Measurements from ENCODE around the gene HRK. TPM values are rescaled to one million over a fixed set of nuclear protein-coding genes. Genes with fewer than 3 reads are reported as not detected.

Gene HRK
- polyA plus RNA-seq, 4 donors = 0.32 to 0.72 (median 0.58) TPM

GRCh38 chr12:116901612-116902011 lies 20.4 kb upstream of the HRK start:
- no peak for DNase-seq (ENCODE audit: low read depth in 4 of 4, low spot score in 3 of 4)

GRCh38 chr12:116898669-116899068 lies 17.4 kb upstream of the HRK start:
- DNase-seq (ENCODE audit: low read depth in 4 of 4, low spot score in 3 of 4) = no peak

DNA sequence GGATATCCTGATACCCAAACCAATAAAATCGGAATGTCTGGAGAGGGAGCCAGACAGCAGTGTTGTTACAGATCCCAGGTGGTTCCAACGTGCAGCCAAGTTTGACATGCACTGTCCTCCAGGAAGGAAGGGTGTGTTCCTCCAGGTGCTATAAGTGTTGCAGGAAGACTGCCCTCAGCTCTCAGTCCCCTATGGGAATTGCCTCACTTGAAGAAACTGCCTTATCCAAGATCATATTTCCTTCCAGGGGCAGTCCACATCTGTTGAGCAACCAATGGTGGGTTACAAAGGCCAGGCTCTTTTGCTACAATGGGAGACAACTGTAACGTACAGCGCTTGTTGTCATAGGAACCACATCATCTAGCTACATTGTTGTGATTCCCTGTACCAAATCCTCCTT lies 16.2 kb upstream of the HRK start:
- DNase-seq (ENCODE audit: low read depth in 4 of 4, low spot score in 3 of 4) = no peak

DNA sequence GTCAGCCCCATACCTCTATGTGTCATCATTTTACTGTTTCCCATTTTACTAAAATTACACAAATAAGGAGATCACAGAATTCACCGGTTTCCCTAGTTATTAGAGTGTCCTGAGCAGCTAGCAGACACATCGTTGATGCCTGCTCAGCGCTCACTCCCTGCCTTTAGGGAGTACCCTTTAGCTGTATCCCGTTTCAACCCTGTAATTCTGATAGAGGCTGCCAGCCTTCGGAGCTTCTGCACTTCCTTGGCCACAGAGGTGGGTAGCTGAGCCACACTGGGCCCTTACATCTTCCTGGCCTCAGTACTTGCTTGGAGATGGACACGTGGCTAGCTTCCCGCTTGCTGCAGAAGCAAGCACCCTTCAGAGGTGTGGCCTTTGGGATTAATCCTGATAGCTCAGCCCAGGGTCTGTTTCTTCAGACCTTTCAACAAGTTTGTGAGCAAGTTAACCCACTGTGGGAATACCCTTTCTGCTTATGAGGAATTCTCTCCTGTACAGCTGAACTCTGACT lies 15.2 kb upstream of the HRK start:
- DNase-seq (ENCODE audit: low read depth in 4 of 4, low spot score in 3 of 4) = no peak

- DNase-seq (ENCODE audit: low read depth in 4 of 4, low spot score in 3 of 4) = no peak
Observed at GRCh38 chr12:116894913-116895312, 13.7 kb upstream of the HRK start.

DNA sequence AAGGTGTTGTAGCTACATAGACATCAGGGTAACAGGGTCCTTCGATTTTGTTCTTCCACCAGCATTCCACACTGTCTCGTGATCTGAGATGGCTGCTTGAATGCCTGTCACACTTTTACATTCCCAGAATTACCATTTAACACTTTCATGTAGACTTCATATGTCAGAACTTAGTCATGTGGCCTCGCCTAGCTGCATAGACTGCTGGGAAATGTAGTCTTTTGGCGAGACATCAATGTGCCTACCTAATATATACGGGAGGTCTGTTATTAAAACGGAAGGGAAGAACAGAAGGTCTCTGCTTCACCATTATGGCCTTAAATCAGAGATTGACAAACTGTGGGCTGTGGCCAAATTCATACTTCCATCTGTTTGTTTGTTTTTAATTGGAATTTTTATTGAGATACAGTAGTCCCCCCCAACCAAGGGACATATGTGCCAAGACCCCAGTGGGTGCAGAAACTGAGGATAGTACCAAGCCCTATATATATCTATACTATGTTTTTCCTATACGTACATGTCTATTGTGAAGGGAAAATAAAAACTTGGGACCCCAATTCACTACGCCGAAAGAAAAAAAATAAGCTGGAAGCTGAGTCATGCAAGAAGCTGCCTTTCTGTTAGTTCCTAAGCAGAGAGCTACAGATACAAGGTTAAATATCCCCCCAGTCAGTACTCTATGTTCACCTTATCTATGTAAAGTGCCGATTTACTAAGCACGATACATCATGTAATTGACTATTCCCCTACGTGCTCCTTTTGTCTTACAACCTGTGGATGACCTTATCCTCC lies 11.3 kb upstream of the HRK start:
- DNase-seq (ENCODE audit: low read depth in 4 of 4, low spot score in 3 of 4) = no peak

GRCh38 chr12:116891019-116891418 lies 9.8 kb upstream of the HRK start:
- DNase-seq (ENCODE audit: low read depth in 4 of 4, low spot score in 3 of 4) = no peak

DNA sequence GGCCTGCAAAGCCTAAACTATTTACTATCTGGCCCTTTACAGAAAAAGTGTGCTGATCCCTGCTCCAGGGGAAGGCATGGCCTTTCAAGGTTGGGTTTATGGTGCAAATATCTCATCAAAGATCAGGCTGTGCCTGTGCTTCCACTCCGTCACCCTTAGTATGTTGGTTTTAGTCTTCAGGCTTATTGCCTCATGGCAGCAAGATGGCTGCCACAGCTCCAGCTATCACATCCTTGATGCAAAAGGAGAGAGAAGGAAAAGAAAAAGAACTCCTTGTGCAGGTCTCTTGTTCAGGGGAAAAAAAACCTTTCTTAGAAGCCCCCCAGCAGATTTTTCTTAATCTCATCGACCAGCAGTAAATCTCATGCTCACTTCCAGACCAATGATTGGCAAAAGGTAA lies 9.1 kb upstream of the HRK start:
- no peak for DNase-seq (ENCODE audit: low read depth in 4 of 4, low spot score in 3 of 4)

- DNase-seq (ENCODE audit: low read depth in 4 of 4, low spot score in 3 of 4) = no peak
Observed at GRCh38 chr12:116887897-116888296, 6.7 kb upstream of the HRK start.

DNA sequence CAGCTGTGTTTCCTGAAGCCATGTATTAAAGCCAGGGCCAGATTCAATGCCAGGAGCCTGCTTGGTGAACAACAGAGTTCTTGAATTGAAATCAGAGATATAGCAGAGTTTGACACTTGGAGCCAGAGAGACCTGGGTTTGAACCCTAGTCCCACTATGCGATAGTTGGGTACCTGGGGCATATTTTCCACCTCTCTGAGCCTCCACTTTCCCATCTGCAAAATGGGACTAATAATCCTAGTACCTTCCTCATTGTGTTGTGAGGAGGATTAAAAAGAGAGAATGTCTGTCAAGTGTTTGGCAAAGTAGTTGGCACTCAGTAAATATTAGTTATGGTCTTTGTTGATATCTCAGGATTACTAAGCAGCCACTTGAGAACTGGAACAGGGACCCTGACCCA lies 6.0 kb upstream of the HRK start:
- no peak for DNase-seq (ENCODE audit: low read depth in 4 of 4, low spot score in 3 of 4)

DNA sequence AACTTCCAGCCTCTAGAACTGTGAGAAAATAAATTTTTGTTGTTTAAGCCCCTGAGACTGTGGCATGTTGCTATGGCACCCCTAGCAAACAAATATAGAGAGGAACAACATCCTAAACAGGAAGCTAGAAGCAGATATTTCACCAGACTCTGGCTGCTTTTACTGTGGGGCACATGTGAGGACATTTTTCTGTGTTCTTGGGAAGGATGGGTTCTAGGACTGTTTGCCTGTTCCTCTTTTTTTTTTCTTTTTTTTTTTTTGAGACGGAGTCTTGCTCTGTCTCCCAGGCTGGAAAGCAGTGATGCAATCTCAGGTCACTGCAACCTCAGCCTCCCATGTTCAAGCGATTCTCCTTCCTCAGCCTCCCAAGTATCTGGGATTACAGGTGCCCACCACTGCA lies 4.2 kb upstream of the HRK start:
- DNase-seq (ENCODE audit: low read depth in 4 of 4, low spot score in 3 of 4) = no peak

DNA sequence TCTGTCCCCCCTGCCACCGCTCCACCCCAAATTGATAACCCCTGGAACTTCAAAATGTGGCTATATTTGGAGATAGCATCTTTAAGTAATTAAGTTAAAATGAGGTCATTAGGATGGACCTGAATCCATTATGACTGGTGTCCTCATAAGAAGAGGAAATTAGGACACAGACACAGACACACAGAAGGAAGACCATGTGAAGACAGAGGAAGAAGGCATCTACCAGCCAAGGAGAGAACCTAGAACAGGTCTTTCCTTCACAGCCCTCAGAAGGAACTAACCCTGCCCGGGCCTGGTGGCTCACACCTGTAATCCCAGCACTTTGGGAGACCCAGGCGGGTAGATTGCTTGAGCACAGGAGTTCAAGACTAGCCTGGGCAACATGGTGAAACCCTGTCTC lies 3.6 kb upstream of the HRK start:
- DNase-seq (ENCODE audit: low read depth in 4 of 4, low spot score in 3 of 4) = no peak

- DNase-seq (ENCODE audit: low read depth in 4 of 4, low spot score in 3 of 4) = no peak
Observed at GRCh38 chr12:116882742-116883141, 1.5 kb upstream of the HRK start.

DNA sequence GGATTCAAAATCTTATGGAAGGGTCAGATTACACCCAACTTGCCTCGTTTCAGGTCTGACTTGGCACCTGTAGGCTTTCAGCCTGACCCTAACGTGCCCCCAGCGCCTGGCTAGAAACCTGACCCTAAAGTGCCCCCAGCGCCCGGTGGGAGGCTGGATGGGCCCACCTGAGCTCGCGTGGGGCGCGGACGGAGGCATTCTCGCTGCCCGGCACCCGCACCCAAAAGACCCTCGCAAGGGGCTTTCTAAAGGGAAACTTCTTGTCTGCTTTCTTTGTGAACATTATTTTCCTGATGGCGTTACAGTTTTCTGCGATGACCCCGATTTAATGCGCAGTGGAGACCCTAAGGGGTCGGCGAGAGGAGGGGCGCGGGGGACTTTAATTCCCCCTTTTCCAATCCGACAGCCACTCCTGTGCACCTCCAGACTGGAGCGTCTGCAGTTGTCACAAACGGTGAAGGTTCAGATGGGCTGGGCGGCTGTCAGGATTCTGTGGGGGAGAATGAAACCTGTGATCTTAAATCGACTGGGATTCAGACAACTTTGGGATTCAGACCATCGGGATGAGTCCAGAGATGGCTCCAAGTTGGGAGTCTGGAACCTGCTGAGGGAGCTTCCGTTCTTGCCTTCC lies 751 bp upstream of the HRK start:
- no peak for DNase-seq (ENCODE audit: low read depth in 4 of 4, low spot score in 3 of 4)

DNA sequence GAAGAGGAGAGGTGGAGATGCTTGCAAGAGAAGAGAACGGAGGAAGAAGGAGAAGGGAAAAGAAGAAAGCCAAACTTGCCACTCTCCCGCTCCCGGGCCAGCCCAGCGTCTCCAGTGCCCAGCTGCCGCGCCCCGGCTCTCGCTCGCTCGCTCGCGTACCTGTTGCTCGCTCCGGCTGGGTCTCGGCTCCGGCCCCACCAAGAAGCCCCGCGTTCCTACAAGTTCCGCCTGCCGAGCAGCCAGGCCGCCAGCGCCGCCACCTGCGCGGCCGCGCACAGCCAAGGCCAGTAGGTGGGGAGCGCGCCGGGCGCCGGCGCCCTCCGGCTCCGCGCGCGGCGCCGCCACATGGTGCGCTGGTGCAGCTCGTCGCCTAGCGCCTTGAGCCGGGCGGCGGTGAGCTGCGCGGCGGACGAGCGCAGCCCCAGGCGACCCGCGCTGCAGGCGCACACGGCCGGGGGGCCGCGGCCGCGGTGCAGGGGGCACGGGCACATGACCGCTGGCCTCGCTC lies 370 bp downstream of the HRK start:
- DNase-seq (ENCODE audit: low read depth in 4 of 4, low spot score in 3 of 4) = no peak

DNA sequence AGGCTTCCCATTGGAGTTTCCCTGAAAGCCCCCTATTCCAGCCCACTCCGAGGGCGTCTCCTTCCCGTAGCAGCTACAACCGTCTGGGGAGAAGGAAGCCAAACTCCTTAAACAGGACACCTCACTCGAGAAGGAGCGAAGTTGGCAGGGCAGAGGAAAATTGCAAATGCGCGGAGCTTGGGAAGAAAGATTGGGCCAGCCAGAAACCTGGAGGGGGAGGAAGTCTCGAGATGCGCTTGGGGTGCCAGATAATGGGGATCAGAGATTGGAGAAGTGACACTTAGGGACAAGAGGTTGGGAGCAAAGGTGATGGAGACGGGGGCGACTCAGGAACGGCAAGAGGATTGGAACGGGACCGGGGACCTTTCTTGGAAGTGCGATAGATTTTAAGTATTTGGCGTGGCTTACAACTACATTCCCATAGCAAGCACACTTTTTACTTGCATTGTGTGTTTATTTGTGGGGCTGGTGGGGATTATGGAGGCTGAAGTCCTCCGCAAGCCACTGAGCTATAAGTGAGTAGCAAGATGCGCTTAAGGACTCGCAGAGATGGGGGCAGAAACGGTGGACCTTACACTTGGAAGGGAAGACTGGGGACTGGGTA lies 926 bp downstream of the HRK start:
- DNase-seq (ENCODE audit: low read depth in 4 of 4, low spot score in 3 of 4) = no peak

- DNase-seq (ENCODE audit: low read depth in 4 of 4, low spot score in 3 of 4) = no peak
Observed at GRCh38 chr12:116879509-116880212, 1.6 kb downstream of the HRK start.

DNA sequence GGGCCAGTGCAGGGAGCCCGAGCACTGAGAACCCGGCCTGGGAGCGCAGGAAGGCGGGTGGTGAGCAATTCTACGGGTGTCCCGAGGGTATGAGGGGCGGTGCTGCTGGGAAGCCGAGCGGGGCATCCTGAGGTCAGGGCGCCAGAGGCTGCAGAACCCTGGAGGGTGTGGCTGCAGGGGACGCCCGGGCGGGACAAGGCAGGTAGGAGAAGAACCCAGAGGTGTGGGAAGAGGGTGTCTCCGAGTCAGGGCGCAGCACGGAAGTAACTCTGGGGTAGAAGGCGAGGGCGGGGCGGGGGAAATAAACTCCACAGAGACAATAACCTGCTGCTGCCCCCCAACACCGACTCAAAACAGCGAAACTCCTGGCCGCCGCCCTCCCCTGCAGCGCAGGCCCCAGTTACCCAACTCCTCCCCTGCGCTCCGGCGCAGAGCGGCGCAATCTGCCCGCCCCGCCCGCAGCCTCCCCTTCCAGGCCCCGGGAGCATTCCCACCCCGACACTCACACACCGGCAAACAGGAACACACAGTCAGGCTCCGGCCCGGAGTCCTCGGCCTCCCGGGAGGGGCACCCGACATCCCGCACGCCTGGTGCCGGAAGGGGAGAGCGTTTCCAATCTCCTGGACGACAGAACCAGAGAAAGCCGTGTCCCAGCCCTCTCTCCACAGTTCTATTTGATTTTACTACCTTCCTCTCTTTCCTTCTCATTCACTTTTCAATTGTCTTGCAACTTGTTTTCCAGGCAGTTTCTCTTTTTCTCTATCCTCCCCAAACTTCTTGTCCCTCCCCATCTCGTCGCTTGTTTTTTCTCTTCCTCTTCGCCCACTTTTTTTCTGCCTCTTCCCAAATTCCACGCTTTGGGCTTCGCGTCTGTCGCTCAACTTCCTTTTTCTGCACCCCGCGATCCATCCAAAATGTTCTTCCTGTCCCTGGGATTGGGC lies 2.4 kb downstream of the HRK start:
- no peak for DNase-seq (ENCODE audit: low read depth in 4 of 4, low spot score in 3 of 4)

DNA sequence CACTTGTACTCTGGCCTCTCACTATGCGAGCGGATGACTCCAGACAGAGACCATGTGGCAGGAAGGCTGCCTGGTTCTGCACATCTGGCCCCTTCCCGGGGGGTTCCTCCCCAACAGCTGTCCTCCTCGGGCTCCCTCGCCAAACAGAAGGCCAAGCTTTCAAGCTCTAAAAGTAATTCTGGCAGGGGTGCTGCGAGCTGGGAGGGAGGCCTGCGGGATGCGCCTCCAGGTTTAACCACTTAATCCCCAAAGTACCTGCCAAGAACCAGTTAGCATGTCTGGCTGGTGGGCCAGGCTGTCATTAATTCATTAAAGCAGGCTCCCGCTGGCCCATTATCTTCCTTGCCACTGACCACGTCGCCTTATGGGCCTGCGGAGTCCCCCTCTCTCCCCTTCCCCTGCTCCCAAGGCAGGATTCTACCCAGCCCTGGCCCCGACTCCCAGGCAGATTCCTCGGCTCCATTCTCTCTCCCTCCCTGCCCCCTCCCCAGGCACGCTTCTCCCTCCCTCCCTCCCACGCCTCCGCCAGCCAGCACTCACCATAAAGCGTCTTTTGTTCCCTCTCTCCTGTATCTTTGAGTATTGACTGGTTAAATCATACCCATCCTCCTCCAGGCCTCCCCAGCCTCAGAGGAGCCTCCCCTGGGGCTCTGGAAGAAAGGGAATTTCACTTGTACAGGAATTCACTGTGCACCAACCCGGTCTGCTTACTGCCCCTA lies 4.9 kb downstream of the HRK start:
- no peak for DNase-seq (ENCODE audit: low read depth in 4 of 4, low spot score in 3 of 4)
